NCI-H128 (cell line): ENCODE results near the gene IFNA7.
"Not testable (repeated sequence)": the region's sequence is repeated elsewhere in the genome, so short reads cannot be mapped to it uniquely, and the experiment has no call there.

Experiments
- DNase-seq: peaks from one replicate; lab custom pipeline; 2025; ENCODE audit not compliant: unreplicated experiment; lab: John Stamatoyannopoulos, UW

IFNA7 gene

GRCh38 chr9:21202105-21202504 is at the start of gene IFNA7:
Gene IFNA7, minus strand, starts transcription at chr9:21202205. Its CDS starts 40 bp downstream, at chr9:21202165.
- not testable (repeated sequence) for DNase-seq

DNA sequence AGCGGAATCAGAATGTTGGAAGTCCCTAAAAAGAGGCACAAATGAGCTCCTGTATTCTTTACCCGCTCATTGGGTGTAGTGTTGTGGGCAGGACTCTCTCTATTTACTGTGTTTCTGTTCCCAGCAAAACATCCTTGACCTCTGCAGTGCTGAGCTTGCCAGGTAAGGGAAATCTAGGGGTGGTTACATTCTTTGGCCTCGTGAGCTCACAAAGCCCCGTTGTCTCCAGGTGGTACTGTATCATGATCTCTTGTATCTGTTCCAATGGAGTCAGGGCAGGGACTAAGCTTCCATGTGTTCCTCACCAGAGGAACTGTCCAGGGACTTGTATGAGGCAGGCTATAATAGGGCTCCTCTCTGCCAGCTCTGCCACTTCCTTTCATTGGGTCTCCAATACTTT is 49.6 kb upstream of the IFNA7 start:
- no peak for DNase-seq

GRCh38 chr9:21251190-21251589 is 49.2 kb upstream of the IFNA7 start:
- no peak for DNase-seq

GRCh38 chr9:21244836-21245235 is 42.8 kb upstream of the IFNA7 start:
- DNase-seq, result no peak

- DNase-seq, result no peak
Observed at GRCh38 chr9:21239911-21240310, 37.9 kb upstream of the IFNA7 start, which contains the start of gene IFNA14. Gene IFNA14, minus strand, starts transcription at chr9:21240005. Its CDS starts 70 bp downstream, at chr9:21239935.

GRCh38 chr9:21236360-21236714 is 34.3 kb upstream of the IFNA7 start:
- DNase-seq, result not testable (repeated sequence)

- DNase-seq, result not testable (repeated sequence)
Observed at GRCh38 chr9:21235468-21236359, 33.7 kb upstream of the IFNA7 start.

DNA sequence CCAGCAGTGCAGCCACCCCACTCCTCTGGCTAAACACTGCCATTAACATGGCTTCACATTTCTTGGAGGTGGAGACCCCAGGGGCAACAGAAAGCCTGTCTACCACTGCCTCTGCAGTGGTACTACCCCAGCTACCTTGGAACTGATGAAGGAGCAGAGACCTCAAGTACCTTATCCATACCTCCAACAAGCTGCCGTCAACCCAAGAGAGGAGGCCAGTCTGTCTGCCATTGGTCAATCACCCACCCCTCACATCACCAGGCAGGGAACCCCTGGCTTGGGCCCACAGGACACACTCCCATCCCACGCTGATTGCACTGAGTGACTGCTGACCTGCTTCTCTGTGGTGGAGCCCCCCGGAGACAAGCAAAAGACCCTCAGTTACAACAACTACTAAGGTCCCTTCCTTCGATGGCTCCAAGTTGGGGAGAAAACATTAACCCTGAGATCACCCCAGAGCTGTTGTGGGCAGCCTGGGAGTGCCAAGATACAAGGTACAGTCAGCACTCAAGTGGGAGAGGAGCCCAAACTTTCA is 32.2 kb upstream of the IFNA7 start:
- DNase-seq, result no peak

GRCh38 chr9:21233258-21233657 is 31.3 kb upstream of the IFNA7 start:
- DNase-seq, result no peak

DNA sequence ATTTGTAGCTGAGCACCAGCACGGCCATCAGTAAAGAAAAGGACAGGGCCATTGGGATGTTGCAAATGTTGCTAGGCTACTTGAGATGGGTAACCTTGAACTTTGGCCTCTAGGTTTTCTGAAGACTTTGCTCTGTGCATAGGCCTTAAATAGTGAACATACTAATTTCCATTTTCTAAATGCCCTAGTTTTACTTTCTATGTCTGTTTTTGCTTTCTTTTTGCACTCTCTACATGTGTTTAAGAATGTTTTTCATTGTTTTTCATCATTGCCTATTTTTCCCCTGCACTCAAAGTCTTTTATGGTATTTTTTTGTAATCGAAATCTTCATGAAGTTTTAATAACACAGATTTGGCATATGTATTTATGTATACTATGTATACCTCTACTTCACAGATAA is 26.1 kb upstream of the IFNA7 start, which contains the start of gene IFNA17:
IFNA17 (minus strand) TSS at position 101 of the 400 bp plus-strand sequence; CDS start at position 52, 49 bp downstream.
- DNase-seq, result no peak

GRCh38 chr9:21217211-21217610 is 15.2 kb upstream of the IFNA7 start, which contains the start of gene IFNA16:
Gene IFNA16, minus strand, starts transcription at chr9:21217311. Its CDS starts 6 bp downstream, at chr9:21217305.
- not testable (repeated sequence) for DNase-seq

GRCh38 chr9:21213411-21214326 is 11.7 kb upstream of the IFNA7 start:
- DNase-seq, result not testable (repeated sequence)

DNA sequence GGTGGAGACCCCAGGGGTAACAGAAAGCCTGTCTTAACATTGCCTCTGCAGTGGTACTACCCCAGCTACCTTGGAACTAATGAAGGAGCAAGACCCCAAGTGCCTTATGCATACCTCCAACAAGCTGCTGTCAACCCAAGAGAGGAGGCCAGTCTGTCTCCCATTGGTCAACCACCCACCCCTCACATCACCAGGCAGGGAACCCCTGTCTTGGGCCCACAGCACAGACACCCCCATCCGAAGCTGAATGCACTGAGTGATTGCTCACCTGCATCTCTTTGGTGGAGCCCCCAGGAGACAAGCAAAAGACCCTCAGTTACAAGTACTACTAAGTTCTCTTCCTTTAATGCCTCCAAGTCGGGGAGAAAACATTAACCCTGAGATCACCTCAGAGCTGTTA is 10.2 kb upstream of the IFNA7 start:
- DNase-seq, result not testable (repeated sequence)

DNA sequence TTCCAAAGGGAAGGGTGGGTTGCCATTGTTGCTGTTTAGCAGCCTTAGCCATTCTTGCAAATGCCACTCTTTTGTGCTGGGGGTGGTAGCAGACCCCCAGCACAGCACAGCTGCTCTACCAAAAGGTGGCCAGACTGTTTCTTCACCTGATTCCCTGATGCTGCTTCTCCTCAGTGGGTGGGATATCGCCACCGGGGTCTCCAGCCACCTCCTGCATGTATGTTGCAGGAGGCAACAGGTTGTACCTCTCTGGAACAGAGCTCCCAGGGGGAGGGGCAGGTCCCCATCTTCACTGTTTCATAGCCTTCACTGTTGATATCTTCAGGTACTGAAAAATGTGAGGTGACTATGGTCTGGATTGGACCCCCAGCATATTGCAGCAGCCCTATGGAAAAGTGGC is 8.8 kb upstream of the IFNA7 start:
- not testable (repeated sequence) for DNase-seq

- no peak for DNase-seq
Observed at GRCh38 chr9:21210311-21210710, 8.3 kb upstream of the IFNA7 start.

DNA sequence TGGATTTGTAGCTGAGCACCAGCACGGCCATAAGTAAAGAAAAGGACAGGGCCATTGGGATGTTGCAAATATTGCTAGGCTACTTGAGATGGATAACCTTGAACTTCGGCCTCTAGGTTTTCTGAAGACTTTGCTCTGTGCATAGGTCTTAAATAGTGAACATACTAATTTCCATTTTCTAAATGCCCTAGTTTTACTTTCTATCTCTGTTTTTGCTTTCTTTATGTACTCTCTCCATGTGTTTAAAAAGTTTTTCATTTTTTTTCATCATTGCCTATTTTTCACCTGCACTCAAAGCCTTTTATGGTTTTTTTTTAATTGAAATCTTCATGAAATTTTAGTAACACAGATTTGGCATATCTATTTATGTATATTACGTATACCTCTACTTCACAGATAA is 5.0 kb upstream of the IFNA7 start, which contains the start of gene IFNA10:
IFNA10 (minus strand) TSS at position 101 of the 400 bp plus-strand sequence; CDS start at position 55, 46 bp downstream.
- not testable (repeated sequence) for DNase-seq

DNA sequence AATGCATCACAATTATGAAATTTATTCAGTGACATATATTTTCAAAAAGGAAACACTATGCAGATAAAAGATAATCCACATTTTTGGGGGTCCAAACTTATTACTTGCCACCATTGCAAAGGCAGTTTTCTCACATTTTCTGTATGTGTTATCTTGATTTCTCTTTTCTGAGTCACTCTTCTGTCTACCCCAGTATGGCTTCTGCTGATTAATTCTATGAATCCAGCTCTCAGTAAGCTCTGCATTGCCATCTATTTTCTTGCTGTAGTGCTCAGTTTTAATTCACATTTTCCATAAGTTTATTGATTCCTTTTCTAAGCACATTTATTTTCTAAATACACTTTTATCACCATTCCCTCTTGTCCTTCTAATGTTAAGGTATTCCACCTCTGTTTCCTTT is 3.2 kb upstream of the IFNA7 start:
- no peak for DNase-seq

DNA sequence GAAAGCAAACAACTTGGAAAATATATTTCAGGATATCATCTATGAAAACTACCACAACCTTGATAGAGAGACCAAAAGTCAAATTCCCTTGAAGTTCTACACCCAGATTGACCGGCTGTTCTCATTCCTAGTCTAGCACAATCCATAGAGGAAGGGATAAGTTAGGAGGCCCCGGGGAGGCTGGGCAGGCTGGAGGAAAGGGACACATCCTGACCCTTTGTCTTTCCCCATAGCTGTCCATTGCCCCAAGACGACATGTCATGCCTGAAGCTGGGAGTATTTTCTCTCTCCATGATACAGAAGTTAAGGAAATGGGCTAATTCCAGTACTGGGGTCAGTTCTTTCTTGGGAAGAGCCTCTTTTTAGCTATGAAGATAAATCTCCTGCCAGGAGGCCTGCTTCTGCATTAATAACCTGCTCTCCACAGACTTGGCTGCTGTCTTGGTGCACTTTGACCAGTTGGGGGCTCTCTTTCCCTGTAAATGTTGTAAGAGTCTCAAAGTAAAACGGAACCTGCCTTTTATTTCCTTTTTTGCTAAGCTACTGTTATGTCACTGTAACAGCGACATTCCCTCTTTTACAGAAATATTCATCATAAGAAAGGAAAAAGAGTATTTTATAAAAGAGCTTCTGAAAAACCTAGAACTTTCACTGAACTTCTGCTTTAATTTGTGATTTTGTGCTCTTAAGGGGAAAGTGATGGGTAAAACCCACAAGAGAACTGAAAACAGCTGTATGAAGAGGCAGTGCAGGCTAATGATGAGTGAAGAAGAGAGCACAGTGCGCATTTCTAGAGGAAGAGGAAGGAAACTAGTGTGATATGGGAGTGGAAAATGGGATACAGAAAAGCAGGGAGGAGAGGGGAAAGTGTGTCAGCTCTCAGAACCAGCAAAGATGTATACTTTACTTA is 6.9 kb downstream of the IFNA7 start:
- DNase-seq, result not testable (repeated sequence)

DNA sequence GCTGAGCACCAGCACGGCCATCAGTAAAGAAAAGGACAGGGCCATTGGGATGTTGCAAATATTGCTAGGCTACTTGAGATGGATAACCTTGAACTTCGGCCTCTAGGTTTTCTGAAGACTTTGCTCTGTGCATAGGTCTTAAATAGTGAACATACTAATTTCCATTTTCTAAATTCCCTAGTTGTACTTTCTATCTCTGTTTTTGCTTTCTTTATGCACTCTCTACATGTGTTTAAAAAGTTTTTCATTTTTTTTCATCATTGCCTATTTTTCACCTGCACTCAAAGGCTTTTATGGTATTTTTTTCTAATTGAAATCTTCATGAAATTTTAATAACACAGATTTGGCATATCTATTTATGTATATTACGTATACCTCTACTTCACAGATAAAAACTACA is 14.5 kb downstream of the IFNA7 start, which contains the start of gene IFNA4:
IFNA4 (minus strand) TSS at position 101 of the 400 bp plus-strand sequence; CDS start at position 45, 56 bp downstream.
- not testable (repeated sequence) for DNase-seq
